PC-3 (cell line): ENCODE results near the gene ZNF20. TPM values are rescaled to one million over a fixed set of nuclear protein-coding genes. Genes with fewer than 3 reads are reported as not detected.

Source experiments
- ATAC-seq: fragments of 200-7000 bp; cut with Tn5 transposase; 2 replicates; pipeline ENCODE4 v1.9.1; 2020; ENCODE audit warnings: mild to moderate bottlenecking, moderate library complexity
- BruUV-seq: library from RNA; stranded (reverse); fragments of 400-500 nt; replicated peaks from 2 replicates; lab custom pipeline; 2021; lab: Mats Ljungman, UMichigan
- CTCF ChIA-PET: fragments of 300-600 bp; sonication (Branson Sonifier 250); formaldehyde crosslinking; loops from one replicate; lab custom pipeline; 2022; ENCODE audit warnings: antibody characterized with exemption; lab: Charles Lee
- POLR2A ChIA-PET: fragments of 300-600 bp; sonication (Branson Sonifier 250); formaldehyde crosslinking; loops from one replicate; lab custom pipeline; 2022; ENCODE audit warnings: antibody characterized with exemption; ENCODE audit not compliant: unreplicated experiment; lab: Charles Lee
- DNase-seq: peaks from one replicate; pipeline ENCODE4 v3.0.0-alpha.2; 2015
- H2AFZ ChIP-seq: fragments of 300-600 bp; sonication (generic); 2 replicates; pipeline ENCODE4 v1.6.0; 2016; ENCODE audit warnings: antibody characterized with exemption, low read length
- H3F3A ChIP-seq: fragments of 300-600 bp; sonication (generic); one replicate; pipeline ENCODE4 v1.6.0; 2017; ENCODE audit warnings: antibody characterized with exemption, low read length, control low read depth, mild to moderate bottlenecking; ENCODE audit not compliant: unreplicated experiment
- H3K27ac ChIP-seq: fragments of 300-600 bp; sonication (generic); 2 replicates; pipeline ENCODE4 v1.5.1; 2016; ENCODE audit warnings: mild to moderate bottlenecking, low read length
- H3K27me3 ChIP-seq: fragments of 300-600 bp; sonication (generic); 2 replicates; pipeline ENCODE4 v1.6.1; 2016; ENCODE audit warnings: low read length, mixed read lengths
- H3K36me3 ChIP-seq: fragments of 300-600 bp; sonication (generic); 2 replicates; pipeline ENCODE4 v1.6.1; 2016; ENCODE audit warnings: low read depth, mixed run types, low read length, mixed read lengths
- H3K4me1 ChIP-seq: fragments of 300-600 bp; sonication (generic); 2 replicates; pipeline ENCODE4 v1.5.1; 2016; ENCODE audit warnings: low read length; ENCODE audit not compliant: insufficient read depth
- H3K4me2 ChIP-seq: fragments of 300-600 bp; sonication (generic); 2 replicates; pipeline ENCODE4 v1.6.0; 2016; ENCODE audit warnings: low read length
- H3K4me3 ChIP-seq: fragments of 300-600 bp; sonication (generic); 2 replicates; pipeline ENCODE4 v1.5.1; 2016; ENCODE audit warnings: mild to moderate bottlenecking, low read length, mixed read lengths
- H3K79me2 ChIP-seq: fragments of 300-600 bp; sonication (generic); 2 replicates; pipeline ENCODE4 v1.6.1; 2017; ENCODE audit warnings: low read length, mixed read lengths
- H3K9ac ChIP-seq: fragments of 300-600 bp; sonication (generic); 2 replicates; pipeline ENCODE4 v1.6.0; 2016; ENCODE audit warnings: mild to moderate bottlenecking, low read length
- H3K9me2 ChIP-seq: fragments of 300-600 bp; sonication (generic); replicated peaks from 2 replicates; pipeline ENCODE4 v1.6.1; 2016; ENCODE audit warnings: mixed run types, low read length, mixed read lengths
- H3K9me3 ChIP-seq: fragments of 300-600 bp; sonication (generic); 2 replicates; pipeline ENCODE4 v1.6.1; 2016; ENCODE audit warnings: low read length, mixed read lengths
- H4K20me1 ChIP-seq: fragments of 300-600 bp; sonication (generic); 2 replicates; pipeline ENCODE4 v1.6.1; 2016; ENCODE audit warnings: low read length, mixed read lengths
- EZH2 ChIP-seq: fragments of 300-600 bp; sonication (generic); IDR thresholded peaks from one replicate; pipeline ENCODE4 v1.6.1; 2017; ENCODE audit warnings: antibody characterized with exemption, mild to moderate bottlenecking, low read length; ENCODE audit not compliant: unreplicated experiment
- EZH2phosphoT487 ChIP-seq: fragments of 300-600 bp; sonication (generic); IDR thresholded peaks from 2 replicates; pipeline ENCODE4 v1.6.1; 2018; ENCODE audit warnings: mild to moderate bottlenecking, antibody characterized with exemption, low read length, borderline replicate concordance
- intact Hi-C: fragments of 100-400 bp; cut with micrococcal nuclease; formaldehyde crosslinking; loops from 2 replicates; pipeline ENCODE4 v1.9.0; 2023
- total RNA-seq: library from RNA; depleted of rRNA; stranded (reverse); fragments of >200 nt; gene quantifications from 2 replicates; pipeline ENCODE4 v1.2.3, GENCODE V29; 2014
- TF ChIP-seq, protein P1 (sequence below): fragments of 300-600 bp; sonication (generic); conservative IDR thresholded peaks from 2 replicates; pipeline ENCODE4 v1.5.1; 2017; ENCODE audit warnings: antibody characterized with exemption, low read depth, mild to moderate bottlenecking, low read length

ZNF20 gene
- total RNA-seq, 1 experiment from 2014 or later = 5.6 TPM

DNA sequence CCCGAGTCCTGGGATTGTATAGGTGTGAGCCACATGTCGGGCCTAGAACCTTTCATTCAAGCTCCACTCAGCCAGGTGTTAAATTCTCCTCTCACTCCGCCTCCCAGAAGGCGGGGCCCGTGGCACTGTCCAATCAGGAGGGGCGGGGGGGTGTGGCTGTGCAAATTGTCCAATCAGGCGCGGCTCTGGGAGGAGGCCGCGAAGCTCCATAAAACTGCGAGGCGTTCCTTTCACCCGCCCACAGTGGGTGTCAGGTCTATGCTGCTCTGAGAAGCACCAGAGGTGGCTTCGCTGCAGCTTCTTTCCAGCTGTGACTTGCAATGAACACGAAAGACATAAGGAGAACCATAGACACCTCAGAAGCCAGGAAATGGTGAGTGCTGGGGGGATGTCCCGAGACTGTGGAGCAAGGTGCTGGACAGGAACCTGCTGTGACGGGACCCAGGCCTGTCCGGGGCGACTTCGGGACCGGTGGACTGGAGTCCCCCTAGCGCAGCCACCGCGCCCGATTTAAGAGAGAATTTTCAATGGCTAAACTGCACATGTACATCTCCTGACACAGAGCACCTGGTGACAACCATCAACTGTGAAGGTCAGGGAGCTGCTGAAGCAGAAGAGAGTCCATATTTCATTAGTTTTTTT lies 19.7 kb upstream of the ZNF20 start:
- Histone ChIP-seq H3K27ac (no peak overlapping the region), H3K4me1 (peaks cover 14% of the 10 kb centered on the region), H3K4me2 (no peak overlapping the region), H4K20me1 (no peaks in the 10 kb centered on the region), H3K27me3 (no peaks in the 10 kb centered on the region), H3K36me3 (peaks cover 4% of the 10 kb centered on the region; the same call in 1 of the 2 replicates), H3K9me3 (peaks cover 9% of the 10 kb centered on the region), H3F3A (no peaks in the 10 kb centered on the region), H3K79me2 (peaks cover 33% of the 10 kb centered on the region), H2AFZ (no peak overlapping the region), H3K9me2 (no peaks in the 10 kb centered on the region), H3K9ac (no peak overlapping the region), H3K4me3 (no peak overlapping the region)
- BruUV-seq = no TSS peak
- POLR2A ChIA-PET = no interaction called here
- CTCF ChIA-PET = no interaction called here
- intact Hi-C loops = loop anchor here (5.0 kb wide), 1 partner anchor 132 kb away; the partner anchor contains the start of gene ZNF44
- no peak for DNase-seq
- ATAC-seq = no peak
- TF ChIP-seq EZH2 (no peak), EZH2phosphoT487 (no peak)
- TF ChIP-seq, protein P1, sequence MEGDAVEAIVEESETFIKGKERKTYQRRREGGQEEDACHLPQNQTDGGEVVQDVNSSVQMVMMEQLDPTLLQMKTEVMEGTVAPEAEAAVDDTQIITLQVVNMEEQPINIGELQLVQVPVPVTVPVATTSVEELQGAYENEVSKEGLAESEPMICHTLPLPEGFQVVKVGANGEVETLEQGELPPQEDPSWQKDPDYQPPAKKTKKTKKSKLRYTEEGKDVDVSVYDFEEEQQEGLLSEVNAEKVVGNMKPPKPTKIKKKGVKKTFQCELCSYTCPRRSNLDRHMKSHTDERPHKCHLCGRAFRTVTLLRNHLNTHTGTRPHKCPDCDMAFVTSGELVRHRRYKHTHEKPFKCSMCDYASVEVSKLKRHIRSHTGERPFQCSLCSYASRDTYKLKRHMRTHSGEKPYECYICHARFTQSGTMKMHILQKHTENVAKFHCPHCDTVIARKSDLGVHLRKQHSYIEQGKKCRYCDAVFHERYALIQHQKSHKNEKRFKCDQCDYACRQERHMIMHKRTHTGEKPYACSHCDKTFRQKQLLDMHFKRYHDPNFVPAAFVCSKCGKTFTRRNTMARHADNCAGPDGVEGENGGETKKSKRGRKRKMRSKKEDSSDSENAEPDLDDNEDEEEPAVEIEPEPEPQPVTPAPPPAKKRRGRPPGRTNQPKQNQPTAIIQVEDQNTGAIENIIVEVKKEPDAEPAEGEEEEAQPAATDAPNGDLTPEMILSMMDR = no peak

DNA sequence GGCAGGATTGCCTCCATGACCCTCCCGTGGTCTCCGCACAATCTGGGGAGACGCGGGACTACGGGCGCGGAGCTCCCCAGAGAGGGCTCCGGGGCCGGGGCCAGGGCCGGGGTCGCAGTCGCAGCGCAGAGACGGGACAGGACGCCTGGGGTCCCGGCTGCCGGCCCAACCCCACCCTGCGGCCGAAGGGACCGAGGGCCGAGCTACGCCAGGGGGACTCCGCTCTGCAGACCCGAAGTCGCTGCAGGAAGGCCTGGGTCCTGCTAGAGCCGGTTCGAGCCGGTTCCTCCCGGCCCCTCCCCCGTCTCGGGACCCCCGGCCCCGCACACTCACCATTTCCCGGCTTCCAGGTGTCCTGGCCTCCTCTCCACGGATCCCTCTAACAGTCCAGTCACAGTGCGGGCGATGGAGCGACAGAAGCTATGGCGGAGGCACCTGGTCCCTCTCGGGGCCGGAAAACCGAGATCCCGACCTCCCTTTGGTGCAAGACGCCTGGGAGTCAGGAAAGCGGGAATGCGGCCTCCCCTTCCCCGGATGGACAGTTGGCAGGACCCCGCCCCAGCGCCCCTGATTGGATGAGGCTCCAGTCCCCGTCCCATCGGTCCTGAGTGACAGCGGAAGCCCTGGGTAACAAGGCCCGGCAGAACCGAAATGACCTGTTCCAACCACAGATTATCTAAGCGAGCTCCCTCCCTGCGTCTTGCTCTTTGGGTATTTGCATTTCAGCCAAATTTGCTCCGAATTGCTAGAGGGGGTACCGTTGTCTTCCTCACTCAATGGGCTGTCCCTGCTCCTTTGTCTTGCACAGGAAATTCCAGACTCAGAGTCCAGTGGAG lies 16.3 kb upstream of the ZNF20 start, which contains the start of gene ZNF625:
TSS of gene ZNF625 (minus strand) at position 512 of the 836 bp plus-strand sequence. CDS start at position 336, 176 bp downstream.
- no peaks in the 10 kb centered on the region for H4K20me1 ChIP-seq
- peaks cover 27% of the 10 kb centered on the region for H3K79me2 ChIP-seq
- DNase-seq = peak; percentile 91
- ATAC-seq = peak; percentile 100
- H3K27ac ChIP-seq = no peak within 1 kb of the TSS
- H3K36me3 ChIP-seq = peaks cover 27% of the 10 kb centered on the region
- TF ChIP-seq, protein P1 = no peak
- TF ChIP-seq EZH2phosphoT487 (no peak), EZH2 (no peak)
- no TSS peak for BruUV-seq
- peak within 1 kb of the TSS; percentile 88 for H3K4me2 ChIP-seq
- H3K9ac ChIP-seq = peak within 1 kb of the TSS; percentile 86
- H2AFZ ChIP-seq = peak within 1 kb of the TSS; percentile 95
- intact Hi-C loops = loop anchor here (5.0 kb wide), 1 partner anchor 136 kb away; the partner anchor contains the start of gene ZNF44
- H3K4me3 ChIP-seq = peak within 1 kb of the TSS; percentile 94
- ChIA-PET POLR2A (interaction anchor here (1.2 kb wide), 1 partner anchor 16 kb away, joined by 4 read pairs; the partner anchor contains the start of gene ZNF20), CTCF (interaction anchor here (0.5 to 0.6 kb wide), 2 partner anchors 35 to 41 kb away, joined by 3 to 9 read pairs; no protein-coding TSS in a partner anchor)
- H3K9me2 ChIP-seq = no peaks in the 10 kb centered on the region
- no peaks in the 10 kb centered on the region for H3K27me3 ChIP-seq
- peaks cover 6% of the 10 kb centered on the region; the same call in 1 of the 2 replicates for H3K9me3 ChIP-seq
- peaks cover 9% of the 10 kb centered on the region for H3K4me1 ChIP-seq
- no peaks in the 10 kb centered on the region for H3F3A ChIP-seq
